Epithelial cell of esophagus (primary cell): ENCODE measurements around the gene HNRNPLL.

ENCODE experiments used
- DNase-seq: peaks from one replicate; pipeline ENCODE4 v3.0.0; 2010; ENCODE audit warnings: low read depth
- H3K4me3 ChIP-seq: 2 replicates; pipeline ENCODE4 v1.5.1; 2011; ENCODE audit warnings: mild to moderate bottlenecking, low read length, control low read depth
- CTCF ChIP-seq: IDR thresholded peaks from 2 replicates; pipeline ENCODE4 v1.5.1; 2011; ENCODE audit warnings: low read depth, mild to moderate bottlenecking, low read length, control low read depth, inconsistent platforms; ENCODE audit not compliant: insufficient read depth; ENCODE audit errors: missing control alignments

HNRNPLL gene

GRCh38 chr2:38631976-38632375 lies 29.2 kb upstream of the HNRNPLL start:
- no peak for TF ChIP-seq CTCF
- no peak for DNase-seq
- no peak overlapping the region for H3K4me3 ChIP-seq

GRCh38 chr2:38629684-38630083 lies 27.0 kb upstream of the HNRNPLL start:
- DNase-seq: no peak
- no peak for TF ChIP-seq CTCF
- H3K4me3 ChIP-seq: no peak overlapping the region

GRCh38 chr2:38627391-38627790 lies 24.7 kb upstream of the HNRNPLL start:
- TF ChIP-seq CTCF: no peak
- no peak overlapping the region for H3K4me3 ChIP-seq
- no peak for DNase-seq

GRCh38 chr2:38626326-38627035 lies 23.8 kb upstream of the HNRNPLL start:
- no peak for TF ChIP-seq CTCF
- DNase-seq: no peak
- H3K4me3 ChIP-seq: no peak overlapping the region

GRCh38 chr2:38622210-38622609 lies 19.5 kb upstream of the HNRNPLL start:
- DNase-seq: no peak
- no peak for TF ChIP-seq CTCF
- H3K4me3 ChIP-seq: no peak overlapping the region

- DNase-seq: no peak
- no peak for TF ChIP-seq CTCF
- H3K4me3 ChIP-seq: no peak overlapping the region
These were observed 18.3 kb upstream of the HNRNPLL start for GRCh38 chr2:38621018-38621417.

GRCh38 chr2:38620282-38620977 lies 17.7 kb upstream of the HNRNPLL start:
- H3K4me3 ChIP-seq: no peak overlapping the region
- TF ChIP-seq CTCF: no peak
- DNase-seq: no peak
